Endothelial cell of umbilical vein (primary cell): ENCODE results near the gene HECW1. TPM values are rescaled to one million over a fixed set of nuclear protein-coding genes. Genes with fewer than 3 reads are reported as not detected.

Experiments
- BruUV-seq: library from RNA; stranded (reverse); fragments of 400-500 nt; replicated peaks from 2 replicates; lab custom pipeline; 2021; lab: Mats Ljungman, UMichigan
- CTCF ChIA-PET: fragments of 300-600, 350-600 bp; sonication (Branson Sonifier 250); formaldehyde crosslinking; loops from one replicate; lab custom pipeline; 2021; ENCODE audit warnings: antibody characterized with exemption, inconsistent platforms; lab: Charles Lee
- POLR2A ChIA-PET: fragments of 300-600, 350-600 bp; sonication (Branson Sonifier 250); formaldehyde crosslinking; loops from one replicate; lab custom pipeline; 2021; ENCODE audit warnings: antibody characterized with exemption, inconsistent platforms; lab: Charles Lee
- DNase-seq: peaks from one replicate; pipeline ENCODE4 v3.0.0-alpha.2; 2011; ENCODE audit warnings: low read depth, low spot score
- FAIRE-seq: peaks from 2 replicates; lab custom pipeline; 2011; peaks lifted over from hg19 to GRCh38; lab: Jason Lieb, UNC
- H2AFZ ChIP-seq: 2 replicates; pipeline ENCODE4 v1.6.0; 2012; ENCODE audit warnings: low read depth, low read length, control low read depth, inconsistent platforms
- H3K27ac ChIP-seq: 2 replicates; pipeline ENCODE4 v1.5.1; 2011; ENCODE audit warnings: low read depth, mild to moderate bottlenecking, control low read depth, low read length, moderate library complexity; ENCODE audit not compliant: insufficient read depth
- H3K27me3 ChIP-seq, 2 experiments: 2 replicates each; pipeline versions ENCODE4 v1.6.0 to v1.6.1; 2011; ENCODE audit warnings: low read length in 2 of 2, mixed read lengths in 1 of 2; ENCODE audit not compliant: control insufficient read depth in 2 of 2, insufficient read depth in 2 of 2
- H3K36me3 ChIP-seq, 2 experiments: 2 replicates in 1 of 2; 3 replicates in 1 of 2; pipeline ENCODE4 v1.5.1; 2011; ENCODE audit warnings: low read length in 2 of 2, mild to moderate bottlenecking in 1 of 2, moderate library complexity in 1 of 2; ENCODE audit not compliant: control insufficient read depth in 2 of 2, insufficient read depth in 2 of 2; ENCODE audit errors: extremely low read depth in 1 of 2
- H3K4me1 ChIP-seq: 3 replicates; pipeline ENCODE4 v1.5.1; 2011; ENCODE audit warnings: mild to moderate bottlenecking, low read length; ENCODE audit not compliant: control insufficient read depth, insufficient read depth; ENCODE audit errors: extremely low read depth
- H3K4me2 ChIP-seq: 2 replicates; pipeline ENCODE4 v1.6.1; 2011; ENCODE audit warnings: low read length, control low read depth, mixed read lengths; ENCODE audit not compliant: insufficient read depth
- H3K4me3 ChIP-seq, 3 experiments: fragments of 200-600 bp in 1 of 3; sonication (generic), shearing (Covaris generic) in 1 of 3; replicated peaks in 1 of 3; 2 replicates each; pipeline ENCODE4 v1.5.1; 2011 to 2016; ENCODE audit warnings: control low read depth in 3 of 3, low read length in 3 of 3, mild to moderate bottlenecking in 2 of 3, inconsistent platforms in 1 of 3, low read depth in 1 of 3, moderate library complexity in 1 of 3; ENCODE audit not compliant: insufficient read depth in 1 of 3
- H3K79me2 ChIP-seq: 2 replicates; pipeline ENCODE4 v1.6.0; 2012; ENCODE audit warnings: low read length, inconsistent platforms; ENCODE audit not compliant: control insufficient read depth, insufficient read depth
- H3K9ac ChIP-seq: replicated peaks from 2 replicates; pipeline ENCODE3; 2011; ENCODE audit warnings: low read length, control low read depth; ENCODE audit not compliant: insufficient read depth; ENCODE audit errors: extremely low read depth
- H3K9me1 ChIP-seq: replicated peaks from 3 replicates; pipeline ENCODE4 v1.6.0; 2011; ENCODE audit warnings: mild to moderate bottlenecking, low read length; ENCODE audit not compliant: control insufficient read depth, insufficient read depth; ENCODE audit errors: extremely low read depth
- H3K9me3 ChIP-seq: replicated peaks from 2 replicates; pipeline ENCODE4 v1.5.1; 2012; ENCODE audit warnings: low read length, inconsistent platforms; ENCODE audit not compliant: control insufficient read depth, insufficient read depth
- H4K20me1 ChIP-seq: replicated peaks from 2 replicates; pipeline ENCODE3; 2011; ENCODE audit warnings: mild to moderate bottlenecking, low read length; ENCODE audit not compliant: control insufficient read depth, insufficient read depth; ENCODE audit errors: extremely low read depth
- EZH2 ChIP-seq: IDR thresholded peaks from 2 replicates; pipeline ENCODE4 v1.6.1; 2012; ENCODE audit warnings: borderline replicate concordance, low read depth, mild to moderate bottlenecking, moderate library complexity, low read length, inconsistent platforms; ENCODE audit not compliant: severe bottlenecking
- FOS ChIP-seq: IDR thresholded peaks from 2 replicates; pipeline ENCODE4 v1.6.1; 2011; ENCODE audit warnings: mild to moderate bottlenecking, low read length, moderate library complexity, borderline replicate concordance; ENCODE audit not compliant: insufficient read depth
- GATA2 ChIP-seq: IDR thresholded peaks from 2 replicates; pipeline ENCODE4 v1.7.0; 2011; ENCODE audit warnings: low read depth, mild to moderate bottlenecking, moderate library complexity, mixed read lengths, low read length; ENCODE audit not compliant: insufficient read length, insufficient read depth
- JUN ChIP-seq: IDR thresholded peaks from 2 replicates; pipeline ENCODE4 v1.6.1; 2011; ENCODE audit warnings: borderline replicate concordance, low read depth; ENCODE audit not compliant: insufficient read length, insufficient read depth
- MYC ChIP-seq: IDR thresholded peaks from one replicate; pipeline ENCODE4 v1.6.1; 2011; ENCODE audit warnings: mild to moderate bottlenecking, low read depth, low read length
- POLR2A ChIP-seq: IDR thresholded peaks from 2 replicates; pipeline ENCODE4 v1.6.1; 2012; ENCODE audit warnings: low read depth, mild to moderate bottlenecking, control low read depth, low read length
- POLR2AphosphoS5 ChIP-seq: IDR thresholded peaks from 2 replicates; pipeline ENCODE4 v1.6.1; 2012; ENCODE audit warnings: low read depth, mild to moderate bottlenecking, control low read depth, low read length, moderate library complexity; ENCODE audit not compliant: insufficient read depth
- dilution Hi-C: fragments of 300-500 bp; cut with MboI; formaldehyde crosslinking; loops from one replicate; pipeline ENCODE4 v1.15.0; 2019; ENCODE audit warnings: low sequenced_read_pairs; ENCODE audit not compliant: extremely low pct_ligation_motif_present
- intact Hi-C: fragments of 100-400 bp; cut with micrococcal nuclease; formaldehyde crosslinking; loops from one replicate; pipeline ENCODE4 v1.10.0; 2022
- polyA plus RNA-seq, 4 experiments: library from polyadenylated mRNA; depleted of rRNA in 3 of 4; stranded (reverse) in 3 of 4; unstranded in 1 of 4; fragments of >200 nt; gene quantifications; 2 replicates each; pipeline versions ENCODE4 v1.2.1 to v1.2.3, GENCODE V29; 2011 to 2012; ENCODE audit warnings: missing spikeins in 1 of 4
- total RNA-seq: library from RNA; stranded (reverse); gene quantifications from 2 replicates; pipeline ENCODE4 v1.2.3, GENCODE V29; 2021
- TF ChIP-seq, protein P1 (sequence below), 2 donors: IDR thresholded peaks; 1 replicate in 1 of 2; 2 replicates in 1 of 2; pipeline ENCODE4 v1.5.1; 2011; ENCODE audit warnings: low read length in 2 of 2, mild to moderate bottlenecking in 2 of 2, moderate library complexity in 2 of 2, control low read depth in 1 of 2, inconsistent platforms in 1 of 2, low read depth in 1 of 2; ENCODE audit not compliant: insufficient read depth in 1 of 2; ENCODE audit errors: extremely low read depth in 1 of 2
- TF ChIP-seq, protein P2 (sequence below): IDR thresholded peaks from 2 replicates; pipeline ENCODE4 v1.6.1; 2011; ENCODE audit not compliant: insufficient read depth, insufficient read length

Gene HECW1
- total and polyA plus RNA-seq, 2 donors (not counting 3 experiments of a cell fraction or from before 2014, with no cell fraction given), result not detected

DNA sequence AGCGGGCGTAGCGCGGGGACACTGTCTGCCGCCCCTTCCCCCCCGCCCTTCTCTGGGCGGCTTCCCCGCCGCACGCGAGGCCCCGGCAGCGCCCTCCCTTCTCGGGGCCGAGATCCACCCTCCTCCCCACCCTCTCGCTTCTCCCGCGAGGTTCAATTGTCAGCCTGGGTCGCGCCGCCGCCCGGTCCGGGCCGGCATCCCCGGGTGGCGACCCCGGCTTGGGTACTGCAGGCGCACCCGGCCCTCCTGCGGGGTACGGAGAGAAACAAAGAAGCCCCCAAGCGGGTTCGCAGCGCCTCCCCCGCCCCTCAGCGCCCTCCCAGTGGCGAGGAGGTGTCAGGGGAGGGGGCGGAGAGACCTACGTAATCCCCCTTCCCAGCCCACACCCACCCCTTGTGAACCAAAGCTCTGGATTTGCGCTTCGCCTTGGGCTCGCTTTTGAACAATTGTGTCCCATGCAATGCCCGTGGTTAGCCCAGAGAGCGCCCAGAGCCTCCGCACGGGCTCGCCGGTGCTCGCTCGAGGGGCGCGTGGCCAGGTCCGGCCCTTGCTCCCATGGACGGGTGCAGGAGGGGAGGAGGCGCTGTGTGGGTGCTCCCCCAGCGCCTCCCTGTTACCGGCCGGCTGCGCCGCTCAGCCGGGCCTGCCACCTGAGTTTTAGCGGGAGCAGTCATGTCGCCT is 634 bp downstream of the HECW1 start:
- H3K4me3 ChIP-seq, result no peak overlapping the region
- no peaks in the 10 kb centered on the region for H3K4me1 ChIP-seq
- dilution Hi-C loops, result no loop called here
- peak; percentile 33 for DNase-seq
- peaks cover 49 to 74% of the 10 kb centered on the region in 2 experiments for H3K27me3 ChIP-seq
- intact Hi-C loops, result no loop called here
- no peaks in the 10 kb centered on the region for H3K79me2 ChIP-seq
- H3K27ac ChIP-seq, result no peak overlapping the region
- H3K9me1 ChIP-seq, result no peaks in the 10 kb centered on the region
- TF ChIP-seq MYC (no peak), GATA2 (no peak), JUN (no peak), FOS (no peak), EZH2 (peak; percentile 60), POLR2AphosphoS5 (no peak), POLR2A (no peak)
- TF ChIP-seq, protein P1, sequence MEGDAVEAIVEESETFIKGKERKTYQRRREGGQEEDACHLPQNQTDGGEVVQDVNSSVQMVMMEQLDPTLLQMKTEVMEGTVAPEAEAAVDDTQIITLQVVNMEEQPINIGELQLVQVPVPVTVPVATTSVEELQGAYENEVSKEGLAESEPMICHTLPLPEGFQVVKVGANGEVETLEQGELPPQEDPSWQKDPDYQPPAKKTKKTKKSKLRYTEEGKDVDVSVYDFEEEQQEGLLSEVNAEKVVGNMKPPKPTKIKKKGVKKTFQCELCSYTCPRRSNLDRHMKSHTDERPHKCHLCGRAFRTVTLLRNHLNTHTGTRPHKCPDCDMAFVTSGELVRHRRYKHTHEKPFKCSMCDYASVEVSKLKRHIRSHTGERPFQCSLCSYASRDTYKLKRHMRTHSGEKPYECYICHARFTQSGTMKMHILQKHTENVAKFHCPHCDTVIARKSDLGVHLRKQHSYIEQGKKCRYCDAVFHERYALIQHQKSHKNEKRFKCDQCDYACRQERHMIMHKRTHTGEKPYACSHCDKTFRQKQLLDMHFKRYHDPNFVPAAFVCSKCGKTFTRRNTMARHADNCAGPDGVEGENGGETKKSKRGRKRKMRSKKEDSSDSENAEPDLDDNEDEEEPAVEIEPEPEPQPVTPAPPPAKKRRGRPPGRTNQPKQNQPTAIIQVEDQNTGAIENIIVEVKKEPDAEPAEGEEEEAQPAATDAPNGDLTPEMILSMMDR (IDR thresholded peaks at IDR 0.05; ENCODE audit: extremely low read depth in 1 of 2, insufficient read depth in 1 of 2, low read depth in 1 of 2, low read length in 2 of 2), result no peak
- TF ChIP-seq, protein P2, sequence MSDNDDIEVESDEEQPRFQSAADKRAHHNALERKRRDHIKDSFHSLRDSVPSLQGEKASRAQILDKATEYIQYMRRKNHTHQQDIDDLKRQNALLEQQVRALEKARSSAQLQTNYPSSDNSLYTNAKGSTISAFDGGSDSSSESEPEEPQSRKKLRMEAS, result no peak
- H3K4me2 ChIP-seq, result no peak overlapping the region
- no peaks in the 10 kb centered on the region for H4K20me1 ChIP-seq
- no peaks in the 10 kb centered on the region for H3K36me3 ChIP-seq
- ChIA-PET CTCF (interaction anchor here (0.8 kb wide), 1 partner anchor 172 kb away, joined by 3 read pairs; no protein-coding TSS in a partner anchor), POLR2A (no interaction called here)
- no peaks in the 10 kb centered on the region for H3K9me3 ChIP-seq
- no peak for FAIRE-seq
- H3K9ac ChIP-seq, result no peak overlapping the region
- no TSS peak for BruUV-seq
- no peak overlapping the region for H2AFZ ChIP-seq
